HL-60 (cell line): Measurements from ENCODE around the gene GTPBP4.
A peak's percentile ranks its signal among the peaks of the same experiment; 100 is the strongest.

Experiments used
- DNase-seq, 2 experiments: peaks; one replicate each; pipeline ENCODE4 v3.0.0-alpha.2; 2010 to 2020; ENCODE audit warnings: low read depth in 1 of 2, low spot score in 1 of 2
- H3K27ac ChIP-seq: fragments of 250-450 bp; sonication (Bioruptor Pico); replicated peaks from 2 replicates; pipeline ENCODE4 v1.5.1; 2020; ENCODE audit warnings: mild to moderate bottlenecking, moderate library complexity
- H3K27me3 ChIP-seq: fragments of 250-450 bp; sonication (Bioruptor Pico); 2 replicates; pipeline ENCODE4 v1.5.1; 2021; ENCODE audit warnings: mild to moderate bottlenecking, moderate library complexity; ENCODE audit not compliant: insufficient read depth, poor library complexity, severe bottlenecking
- H3K4me3 ChIP-seq: replicated peaks from 2 replicates; pipeline ENCODE4 v1.5.1; 2011; ENCODE audit warnings: mild to moderate bottlenecking, control low read depth, low read length; ENCODE audit not compliant: insufficient read depth
- GABPA ChIP-seq: IDR thresholded peaks from 2 replicates; pipeline ENCODE4 v1.6.1; 2012; ENCODE audit warnings: low read depth
- POLR2AphosphoS5 ChIP-seq: IDR thresholded peaks from 2 replicates; pipeline ENCODE4 v1.6.1; 2012; ENCODE audit warnings: low read depth
- REST ChIP-seq: IDR thresholded peaks from 2 replicates; pipeline ENCODE4 v1.6.1; 2012; ENCODE audit warnings: low read depth; ENCODE audit not compliant: insufficient replicate concordance
- SPI1 ChIP-seq: IDR thresholded peaks from 2 replicates; pipeline ENCODE4 v1.6.1; 2012; ENCODE audit warnings: low read depth, mild to moderate bottlenecking, borderline replicate concordance
- TF ChIP-seq, protein P1 (sequence below): IDR thresholded peaks from one replicate; pipeline ENCODE4 v1.5.1; 2011; ENCODE audit warnings: low read length, control low read depth, inconsistent platforms; ENCODE audit not compliant: insufficient read depth

GTPBP4 gene

DNA sequence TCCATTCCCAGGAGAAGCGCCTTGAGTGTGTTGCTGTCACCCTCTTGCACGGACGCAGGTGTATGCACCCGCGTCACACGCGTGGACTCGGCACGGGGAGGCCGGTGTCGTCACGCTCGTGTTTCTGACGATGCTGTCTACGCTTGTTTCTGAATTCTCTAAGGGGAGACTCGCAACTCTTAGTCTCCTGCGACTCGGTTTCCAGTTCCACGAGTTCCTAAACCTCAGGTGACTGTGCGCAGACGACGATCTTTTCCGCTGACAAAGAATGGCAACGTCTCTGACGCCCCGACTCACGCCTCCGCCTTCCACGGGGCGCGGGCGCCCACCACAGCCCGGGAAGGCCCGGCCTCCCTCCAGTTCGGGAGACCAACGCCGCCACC, 60.1 kb downstream of the GTPBP4 start:
- TF ChIP-seq, protein P1, sequence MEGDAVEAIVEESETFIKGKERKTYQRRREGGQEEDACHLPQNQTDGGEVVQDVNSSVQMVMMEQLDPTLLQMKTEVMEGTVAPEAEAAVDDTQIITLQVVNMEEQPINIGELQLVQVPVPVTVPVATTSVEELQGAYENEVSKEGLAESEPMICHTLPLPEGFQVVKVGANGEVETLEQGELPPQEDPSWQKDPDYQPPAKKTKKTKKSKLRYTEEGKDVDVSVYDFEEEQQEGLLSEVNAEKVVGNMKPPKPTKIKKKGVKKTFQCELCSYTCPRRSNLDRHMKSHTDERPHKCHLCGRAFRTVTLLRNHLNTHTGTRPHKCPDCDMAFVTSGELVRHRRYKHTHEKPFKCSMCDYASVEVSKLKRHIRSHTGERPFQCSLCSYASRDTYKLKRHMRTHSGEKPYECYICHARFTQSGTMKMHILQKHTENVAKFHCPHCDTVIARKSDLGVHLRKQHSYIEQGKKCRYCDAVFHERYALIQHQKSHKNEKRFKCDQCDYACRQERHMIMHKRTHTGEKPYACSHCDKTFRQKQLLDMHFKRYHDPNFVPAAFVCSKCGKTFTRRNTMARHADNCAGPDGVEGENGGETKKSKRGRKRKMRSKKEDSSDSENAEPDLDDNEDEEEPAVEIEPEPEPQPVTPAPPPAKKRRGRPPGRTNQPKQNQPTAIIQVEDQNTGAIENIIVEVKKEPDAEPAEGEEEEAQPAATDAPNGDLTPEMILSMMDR, result no peak
- no peaks in the 10 kb centered on the region for H3K27me3 ChIP-seq
- H3K4me3 ChIP-seq, result peak overlapping the region; percentile 56
- no peak for DNase-seq
- peak overlapping the region; percentile 93 for H3K27ac ChIP-seq

DNA sequence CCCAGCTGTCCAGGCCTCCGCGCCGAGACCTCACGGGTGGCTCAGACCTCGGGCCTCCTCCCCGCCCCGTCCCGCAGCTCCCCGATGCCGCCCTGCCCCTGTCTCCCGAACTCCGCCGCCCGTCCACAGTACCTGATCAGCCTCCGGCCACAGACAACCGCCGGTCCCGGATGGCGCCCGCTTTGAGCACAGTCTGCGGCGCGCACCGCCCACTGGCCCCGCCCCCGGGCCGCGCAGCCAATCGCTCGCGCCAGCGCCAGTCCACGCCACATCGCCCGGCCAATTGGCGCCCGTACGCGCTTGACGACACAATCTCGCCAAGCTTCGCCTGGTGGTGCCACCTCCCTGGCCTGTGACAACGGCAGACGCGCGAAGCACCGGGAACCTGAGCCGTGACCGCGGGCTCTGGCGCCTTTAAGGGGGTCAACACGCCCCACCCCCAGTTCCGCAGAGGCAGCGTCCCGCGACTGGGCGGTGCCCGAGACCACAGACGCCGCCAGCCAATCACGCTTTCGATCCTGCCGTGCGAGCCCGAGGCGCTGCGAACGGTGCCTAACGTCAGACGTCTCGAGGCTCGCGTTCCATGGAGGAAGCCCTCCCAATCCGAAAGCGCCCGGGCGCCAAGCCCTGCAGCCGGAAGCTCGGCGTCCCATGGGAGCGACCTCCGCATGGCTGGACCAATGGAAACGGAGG, 60.6 kb downstream of the GTPBP4 start, which contains the start of gene IDI1:
Gene IDI1, minus strand, starts transcription at position 388 of the 693 bp plus-strand sequence. Its CDS starts 116 bp downstream, at position 272.
- peak; percentile 87 to 93 for DNase-seq
- H3K27me3 ChIP-seq, result no peaks in the 10 kb centered on the region
- peak within 1 kb of the TSS; percentile 93 for H3K27ac ChIP-seq
- TF ChIP-seq, protein P1, result no peak
- TF ChIP-seq GABPA (peak; percentile 72), SPI1 (peak; percentile 33; the same call in 1 of the 2 replicates), POLR2AphosphoS5 (peak; percentile 79), REST (no peak)
- peak within 1 kb of the TSS; percentile 56 for H3K4me3 ChIP-seq

DNA sequence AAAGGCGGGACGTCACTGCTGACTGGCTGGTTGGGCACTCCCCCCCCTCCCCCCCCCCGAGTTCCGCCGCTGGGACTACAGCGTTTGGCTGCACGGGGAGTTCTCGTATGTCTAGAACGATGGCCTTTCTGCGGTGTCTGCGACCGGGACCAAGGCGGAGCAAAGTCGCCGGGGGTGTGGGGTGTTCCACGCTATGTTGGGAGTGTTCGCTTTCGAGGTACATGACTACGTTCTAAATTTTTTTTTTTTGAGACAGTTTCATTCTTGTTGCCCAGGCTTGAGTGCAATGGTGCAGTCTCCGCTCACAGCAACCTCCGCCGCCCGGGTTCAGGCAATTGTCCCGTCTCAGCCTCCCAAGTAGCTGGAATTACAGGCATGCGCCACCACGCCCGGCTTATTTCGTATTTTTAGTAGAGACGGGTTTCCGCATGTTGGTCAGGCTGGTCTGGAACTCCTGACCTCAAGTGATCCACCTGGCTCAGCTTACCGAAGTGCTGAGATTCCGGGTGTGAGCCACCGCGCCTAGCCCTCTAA, 61.3 kb downstream of the GTPBP4 start:
- H3K27ac ChIP-seq, result peak overlapping the region; percentile 93

More for the DNA sequence above, 61.3 kb downstream of the GTPBP4 start:
- TF ChIP-seq SPI1 (no peak), POLR2AphosphoS5 (no peak), REST (no peak), GABPA (no peak)
- TF ChIP-seq, protein P1, result no peak
- H3K4me3 ChIP-seq, result peak overlapping the region; percentile 56
- DNase-seq, result no peak
- no peaks in the 10 kb centered on the region for H3K27me3 ChIP-seq
